ENCODE data around the gene ARHGAP9. TPM values are rescaled to one million over a fixed set of nuclear protein-coding genes. Genes with fewer than 3 reads are reported as not detected.

The ARHGAP9 gene
- total and polyA plus RNA-seq, 2 of the 8 experiments (the other 6 are each of a cell fraction or from before 2014, with no cell fraction given) = 3.2 to 6.0 TPM

DNA sequence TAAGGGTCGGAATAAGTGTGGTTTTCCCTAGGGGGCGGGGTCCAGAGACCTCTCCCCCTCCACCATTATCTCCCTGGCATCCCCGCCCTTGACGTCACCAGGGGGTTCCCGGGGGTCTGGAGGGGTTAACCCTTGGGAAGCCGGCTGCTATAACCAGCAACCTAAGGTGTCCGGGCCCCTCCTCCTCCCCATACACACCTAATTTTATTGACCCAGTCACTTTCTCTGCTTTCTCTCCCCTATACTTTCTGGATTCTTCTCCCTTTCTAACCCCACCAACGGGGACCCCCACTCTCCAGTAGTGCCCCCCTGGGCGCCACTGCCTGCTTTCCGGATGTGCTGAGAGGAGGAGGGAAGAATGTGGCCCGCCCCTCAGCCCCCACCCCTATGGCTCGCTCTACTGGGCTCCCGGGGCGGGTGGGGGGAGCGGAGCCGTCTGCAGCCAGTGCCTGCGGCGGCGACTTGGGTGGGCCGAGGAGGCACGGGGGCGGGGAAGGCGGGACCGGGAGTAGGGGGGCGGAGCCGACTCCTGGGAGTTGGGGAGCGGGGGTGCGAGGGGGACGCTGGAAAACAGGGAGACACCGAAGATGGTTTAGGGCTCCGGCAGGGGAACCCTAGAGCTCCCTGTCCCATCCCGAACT is 18.3 kb downstream of the ARHGAP9 start (continued):
- TF ChIP-seq POLR2A (IDR thresholded peaks at IDR 0.05; ENCODE audit: control extremely low read depth in 1 of 2, low read depth in 2 of 2, low read length in 2 of 2) = peak in 1 of 2 experiments; percentile 8; a peak in 1 of 3 replicates
- TF ChIP-seq TCF12 (IDR thresholded peaks at IDR 0.05; ENCODE audit: low read depth, low read length) = 0 out of 2 replicates have a peak, but pooled peaks have one; percentile 3
- TF ChIP-seq BACH1 (IDR thresholded peaks at IDR 0.05; ENCODE audit: low read length) = no peak
- TF ChIP-seq ASH2L (IDR thresholded peaks at IDR 0.05; ENCODE audit: low read length) = peak; percentile 67
- TF ChIP-seq EGR1 (IDR thresholded peaks at IDR 0.05; ENCODE audit: borderline replicate concordance, low read depth, low read length) = no peak
- no peak for TF ChIP-seq BRCA1 (IDR thresholded peaks at IDR 0.05; ENCODE audit: low read depth, low read length)
- TF ChIP-seq SAP30 (IDR thresholded peaks at IDR 0.05; ENCODE audit: insufficient read depth, insufficient replicate concordance, low read length) = peak; percentile 32
- no peak for TF ChIP-seq FOSL1 (IDR thresholded peaks at IDR 0.05; ENCODE audit: insufficient read depth, low read depth, low read length)
- TF ChIP-seq MAFK (IDR thresholded peaks at IDR 0.05; ENCODE audit: low read depth, low read length) = no peak
- no peak; the same call in 1 of the 2 replicates for TF ChIP-seq KDM1A (IDR thresholded peaks at IDR 0.05; ENCODE audit: borderline replicate concordance, low read length)
- TF ChIP-seq GTF2F1 (IDR thresholded peaks at IDR 0.05; ENCODE audit: borderline replicate concordance, low read depth, low read length) = no peak
- TF ChIP-seq, protein P1, sequence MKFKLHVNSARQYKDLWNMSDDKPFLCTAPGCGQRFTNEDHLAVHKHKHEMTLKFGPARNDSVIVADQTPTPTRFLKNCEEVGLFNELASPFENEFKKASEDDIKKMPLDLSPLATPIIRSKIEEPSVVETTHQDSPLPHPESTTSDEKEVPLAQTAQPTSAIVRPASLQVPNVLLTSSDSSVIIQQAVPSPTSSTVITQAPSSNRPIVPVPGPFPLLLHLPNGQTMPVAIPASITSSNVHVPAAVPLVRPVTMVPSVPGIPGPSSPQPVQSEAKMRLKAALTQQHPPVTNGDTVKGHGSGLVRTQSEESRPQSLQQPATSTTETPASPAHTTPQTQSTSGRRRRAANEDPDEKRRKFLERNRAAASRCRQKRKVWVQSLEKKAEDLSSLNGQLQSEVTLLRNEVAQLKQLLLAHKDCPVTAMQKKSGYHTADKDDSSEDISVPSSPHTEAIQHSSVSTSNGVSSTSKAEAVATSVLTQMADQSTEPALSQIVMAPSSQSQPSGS (IDR thresholded peaks at IDR 0.05; ENCODE audit: low read length) = peak; percentile 88; the same call in 1 of the 2 replicates
- TF ChIP-seq JUN (IDR thresholded peaks at IDR 0.05; ENCODE audit: low read depth, low read length) = no peak
- TF ChIP-seq TBP (IDR thresholded peaks at IDR 0.05; ENCODE audit: low read depth, low read length) = no peak; the same call in 1 of the 2 replicates
- TF ChIP-seq CEBPB (IDR thresholded peaks at IDR 0.05; ENCODE audit: low read depth, low read length) = no peak
- TF ChIP-seq CHD2 (IDR thresholded peaks at IDR 0.05; ENCODE audit: low read length) = no peak
- TF ChIP-seq SP1 (IDR thresholded peaks at IDR 0.05; ENCODE audit: low read depth, low read length) = no peak
- peak; percentile 8; the same call in 1 of the 2 replicates for TF ChIP-seq SP4 (IDR thresholded peaks at IDR 0.05; ENCODE audit: low read length)
- no peak for TF ChIP-seq KDM4A (IDR thresholded peaks at IDR 0.05; ENCODE audit: low read depth, low read length, severe bottlenecking)
- 0 out of 2 replicates have a peak, but pooled peaks have one; percentile 42 for TF ChIP-seq JUND (IDR thresholded peaks at IDR 0.05; ENCODE audit: low read length)
- TF ChIP-seq, protein P2, sequence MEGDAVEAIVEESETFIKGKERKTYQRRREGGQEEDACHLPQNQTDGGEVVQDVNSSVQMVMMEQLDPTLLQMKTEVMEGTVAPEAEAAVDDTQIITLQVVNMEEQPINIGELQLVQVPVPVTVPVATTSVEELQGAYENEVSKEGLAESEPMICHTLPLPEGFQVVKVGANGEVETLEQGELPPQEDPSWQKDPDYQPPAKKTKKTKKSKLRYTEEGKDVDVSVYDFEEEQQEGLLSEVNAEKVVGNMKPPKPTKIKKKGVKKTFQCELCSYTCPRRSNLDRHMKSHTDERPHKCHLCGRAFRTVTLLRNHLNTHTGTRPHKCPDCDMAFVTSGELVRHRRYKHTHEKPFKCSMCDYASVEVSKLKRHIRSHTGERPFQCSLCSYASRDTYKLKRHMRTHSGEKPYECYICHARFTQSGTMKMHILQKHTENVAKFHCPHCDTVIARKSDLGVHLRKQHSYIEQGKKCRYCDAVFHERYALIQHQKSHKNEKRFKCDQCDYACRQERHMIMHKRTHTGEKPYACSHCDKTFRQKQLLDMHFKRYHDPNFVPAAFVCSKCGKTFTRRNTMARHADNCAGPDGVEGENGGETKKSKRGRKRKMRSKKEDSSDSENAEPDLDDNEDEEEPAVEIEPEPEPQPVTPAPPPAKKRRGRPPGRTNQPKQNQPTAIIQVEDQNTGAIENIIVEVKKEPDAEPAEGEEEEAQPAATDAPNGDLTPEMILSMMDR (IDR thresholded peaks at IDR 0.05; ENCODE audit: control extremely low read depth in 1 of 3, insufficient read depth in 1 of 3, low read depth in 1 of 3, low read length in 3 of 3) = no peak
- TF ChIP-seq TEAD4 (IDR thresholded peaks at IDR 0.05; ENCODE audit: low read depth, low read length) = 0 out of 2 replicates have a peak, but pooled peaks have one; percentile 35

Data from H1 (cell line).